ENCODE data around the gene SH3RF1.

DNA sequence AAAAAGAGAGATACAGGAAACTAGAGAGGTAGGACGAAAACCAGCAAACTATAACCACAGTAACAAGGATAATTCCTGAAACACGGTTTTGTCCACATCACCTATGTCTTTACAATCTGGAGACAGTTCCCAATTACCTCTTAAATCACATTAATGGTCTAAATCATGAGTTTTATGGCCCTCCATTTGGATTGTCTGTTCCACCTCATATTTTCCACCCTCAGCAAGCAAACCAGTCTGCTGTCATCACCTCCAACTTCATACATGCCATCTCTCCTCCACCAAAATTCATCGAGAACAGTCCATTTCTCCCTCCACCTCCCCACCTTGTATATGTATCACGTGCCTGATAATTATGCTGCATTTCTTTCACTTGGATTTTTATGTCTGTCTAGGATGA is 107.3 kb downstream of the SH3RF1 start:
- TF ChIP-seq, protein P1, sequence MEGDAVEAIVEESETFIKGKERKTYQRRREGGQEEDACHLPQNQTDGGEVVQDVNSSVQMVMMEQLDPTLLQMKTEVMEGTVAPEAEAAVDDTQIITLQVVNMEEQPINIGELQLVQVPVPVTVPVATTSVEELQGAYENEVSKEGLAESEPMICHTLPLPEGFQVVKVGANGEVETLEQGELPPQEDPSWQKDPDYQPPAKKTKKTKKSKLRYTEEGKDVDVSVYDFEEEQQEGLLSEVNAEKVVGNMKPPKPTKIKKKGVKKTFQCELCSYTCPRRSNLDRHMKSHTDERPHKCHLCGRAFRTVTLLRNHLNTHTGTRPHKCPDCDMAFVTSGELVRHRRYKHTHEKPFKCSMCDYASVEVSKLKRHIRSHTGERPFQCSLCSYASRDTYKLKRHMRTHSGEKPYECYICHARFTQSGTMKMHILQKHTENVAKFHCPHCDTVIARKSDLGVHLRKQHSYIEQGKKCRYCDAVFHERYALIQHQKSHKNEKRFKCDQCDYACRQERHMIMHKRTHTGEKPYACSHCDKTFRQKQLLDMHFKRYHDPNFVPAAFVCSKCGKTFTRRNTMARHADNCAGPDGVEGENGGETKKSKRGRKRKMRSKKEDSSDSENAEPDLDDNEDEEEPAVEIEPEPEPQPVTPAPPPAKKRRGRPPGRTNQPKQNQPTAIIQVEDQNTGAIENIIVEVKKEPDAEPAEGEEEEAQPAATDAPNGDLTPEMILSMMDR (IDR thresholded peaks at IDR 0.05) = no peak
- TF ChIP-seq POLR2A (IDR thresholded peaks at IDR 0.05) = no peak

Measured in uterus (tissue), 2 donors.